ENCODE measurements around the gene EMILIN3. TPM values are rescaled to one million over a fixed set of nuclear protein-coding genes. Genes with fewer than 3 reads are reported as not detected.

EMILIN3 gene
- total RNA-seq, 2 experiments from 2014 or later, result not detected

Other genes with a start within 250 kb of the EMILIN3 start
- 100 to 1,000 TPM; 156 to 162 TPM for gene PLCG1, start 229.3 kb downstream of the EMILIN3 start, total RNA-seq
- gene ZHX3, start 49.1 kb downstream of the EMILIN3 start, total RNA-seq, result 10 to 100 TPM; 15.5 to 17.6 TPM
- 1 to 10 TPM; 1.4 to 1.8 TPM for gene LPIN3, start 26.0 kb downstream of the EMILIN3 start, total RNA-seq

All from activated naive CD8-positive, alpha-beta T cell treated with anti-CD3 and anti-CD28 coated beads for 36 hours (primary cell).